Right atrium auricular region (tissue), 2 donors: ENCODE results near the gene TST. TPM values are rescaled to one million over a fixed set of nuclear protein-coding genes. Genes with fewer than 3 reads are reported as not detected.

Experiments
- DNase-seq: peaks from one replicate; pipeline ENCODE4 v3.0.0-alpha.2; 2019; ENCODE audit warnings: low spot score
- H3K27ac ChIP-seq, 2 donors: fragments of 200-600 bp; sonication (generic); 1 replicate in 1 of 2; 2 replicates in 1 of 2; pipeline ENCODE4 v1.5.1; 2016 to 2019
- H3K27me3 ChIP-seq, 2 donors: fragments of 200-600 bp; sonication (generic); one replicate each; pipeline versions ENCODE4 v1.5.1 to v1.6.0; 2017 to 2019
- H3K36me3 ChIP-seq: fragments of 200-600 bp; sonication (generic); one replicate; pipeline ENCODE4 v1.5.1; 2016
- H3K4me1 ChIP-seq, 2 donors: fragments of 200-600 bp; sonication (generic); one replicate each; pipeline versions ENCODE4 v1.5.1 to v1.6.0; 2017 to 2019
- H3K4me3 ChIP-seq, 2 donors: fragments of 200-600 bp; sonication (generic); 1 replicate in 1 of 2; 2 replicates in 1 of 2; pipeline ENCODE4 v1.5.1; 2017 to 2019; ENCODE audit warnings: mild to moderate bottlenecking in 1 of 2, moderate library complexity in 1 of 2
- H3K9me3 ChIP-seq, 2 donors: fragments of 200-600 bp; sonication (generic); one replicate each; pipeline ENCODE4 v1.5.1; 2019
- CTCF ChIP-seq, 2 donors: fragments of 200-600 bp; sonication (generic); IDR thresholded peaks; one replicate each; pipeline ENCODE4 v1.5.1; 2019; ENCODE audit warnings: antibody characterized with exemption in 2 of 2
- total RNA-seq, 2 donors: library from RNA; depleted of rRNA; stranded (reverse); fragments of >200 nt; gene quantifications; one replicate each; pipeline ENCODE4 v1.1.0, GENCODE V29; 2016

TST gene
- 10 to 100 TPM; 55.0 to 82.1 TPM for total RNA-seq

- Histone ChIP-seq H3K4me1 (peaks cover 0 to 77% of the 10 kb centered on the region in 2 donors), H3K27ac (peak within 1 kb of the TSS; percentile 89 to 95), H3K27me3 (no peaks in the 10 kb centered on the region), H3K4me3 (peak within 1 kb of the TSS; percentile 89 to 97), H3K9me3 (no peaks in the 10 kb centered on the region), H3K36me3 (peaks cover 4% of the 10 kb centered on the region)
- DNase-seq = peak; percentile 67
- TF ChIP-seq CTCF (IDR thresholded peaks at IDR 0.05) = peak; percentile 14 to 39
These were observed at the start of gene TST, which contains the start of gene MPST for GRCh38 chr22:37019309-37020191. TSS of gene TST (minus strand) at chr22:37019447. CDS start at chr22:37018732, 715 bp downstream. TSS of gene MPST (plus strand) at chr22:37019742. CDS start at chr22:37019837, 95 bp downstream.

GRCh38 chr22:37068859-37069258, 49.6 kb upstream of the TST start:
- Histone ChIP-seq H3K9me3 (no peaks in the 10 kb centered on the region), H3K36me3 (no peaks in the 10 kb centered on the region), H3K4me3 (no peak overlapping the region), H3K27me3 (peaks cover 0 to 16% of the 10 kb centered on the region in 2 donors), H3K27ac (no peak overlapping the region), H3K4me1 (no peaks in the 10 kb centered on the region)
- DNase-seq = no peak
- no peak for TF ChIP-seq CTCF (IDR thresholded peaks at IDR 0.05)

- H3K27ac ChIP-seq = no peak overlapping the region
- peaks cover 0 to 16% of the 10 kb centered on the region in 2 donors for H3K27me3 ChIP-seq
- no peaks in the 10 kb centered on the region for H3K9me3 ChIP-seq
- H3K36me3 ChIP-seq = no peaks in the 10 kb centered on the region
- DNase-seq = no peak
- TF ChIP-seq CTCF (IDR thresholded peaks at IDR 0.05) = no peak
- no peak overlapping the region for H3K4me3 ChIP-seq
- no peaks in the 10 kb centered on the region for H3K4me1 ChIP-seq
These were observed 48.2 kb upstream of the TST start for GRCh38 chr22:37067428-37067827.

- Histone ChIP-seq H3K4me3 (no peak overlapping the region), H3K36me3 (peaks cover 5% of the 10 kb centered on the region), H3K9me3 (no peaks in the 10 kb centered on the region), H3K27me3 (peaks cover 0 to 16% of the 10 kb centered on the region in 2 donors), H3K4me1 (no peaks in the 10 kb centered on the region), H3K27ac (no peak overlapping the region)
- no peak for DNase-seq
- TF ChIP-seq CTCF (IDR thresholded peaks at IDR 0.05) = no peak
These were observed 46.7 kb upstream of the TST start for GRCh38 chr22:37065961-37066360.

- Histone ChIP-seq H3K36me3 (peaks cover 10% of the 10 kb centered on the region), H3K27me3 (peaks cover 0 to 16% of the 10 kb centered on the region in 2 donors), H3K4me3 (no peak overlapping the region), H3K4me1 (no peaks in the 10 kb centered on the region), H3K27ac (no peak overlapping the region), H3K9me3 (no peaks in the 10 kb centered on the region)
- no peak for TF ChIP-seq CTCF (IDR thresholded peaks at IDR 0.05)
- no peak for DNase-seq
These were observed 45.9 kb upstream of the TST start for GRCh38 chr22:37065180-37065579.
